Measurements from ENCODE around the gene KLHL20. TPM values are rescaled to one million over a fixed set of nuclear protein-coding genes. Genes with fewer than 3 reads are reported as not detected.

The KLHL20 gene
- total and polyA plus RNA-seq, 2 of the 8 experiments (the other 6 are each of a cell fraction or from before 2014, with no cell fraction given): 4.9 to 12.3 TPM

GRCh38 chr1:173753830-173754229, 39.0 kb downstream of the KLHL20 start:
- no peak overlapping the region for H3K23ac ChIP-seq (ENCODE audit: insufficient read length)
- H4K20me1 ChIP-seq (replicated peaks in 1 of 2; ENCODE audit: control insufficient read depth in 1 of 2, insufficient read depth in 2 of 2, low read length in 2 of 2): no peaks in the 10 kb centered on the region
- CTCF ChIA-PET (ENCODE audit: partially characterized antibody): interaction anchor here (0.7 kb wide), 1 partner anchor 816 kb away, joined by 3 read pairs; no protein-coding TSS in a partner anchor
- peaks cover 0 to 24% (median 10%) of the 10 kb centered on the region in 4 experiments; a peak in 6 of 8 replicates for H3K36me3 ChIP-seq (ENCODE audit: control insufficient read depth in 2 of 4, insufficient read depth in 4 of 4, low read length in 3 of 4)
- no peak overlapping the region for H3K4ac ChIP-seq (replicated peaks; ENCODE audit: insufficient read length, low read depth, low read length)
- FAIRE-seq (no peak), DNase-seq (ENCODE audit: low read depth in 1 of 2, low spot score in 2 of 2) (no peak)
- H3K14ac ChIP-seq (ENCODE audit: insufficient read length): no peak overlapping the region
- H2BK12ac ChIP-seq (ENCODE audit: low read depth, low read length): no peak overlapping the region
- TF ChIP-seq SIN3A (conservative IDR thresholded peaks at IDR 0.05 in 1 of 2, IDR thresholded peaks at IDR 0.05 in 1 of 2; ENCODE audit: low read depth in 1 of 2, low read length in 2 of 2): no peak
- TF ChIP-seq ZNF274 (IDR thresholded peaks at IDR 0.05; ENCODE audit: borderline replicate concordance, extremely low read depth, low read length): no peak
- TF ChIP-seq TAF7 (optimal IDR thresholded peaks at IDR 0.05; ENCODE audit: borderline replicate concordance, low read depth, low read length): no peak
- no peak for TF ChIP-seq ATF3 (IDR thresholded peaks at IDR 0.05; ENCODE audit: insufficient read depth, low read depth, low read length)
- TF ChIP-seq USF2 (IDR thresholded peaks at IDR 0.05; ENCODE audit: low read length): no peak
- no peak for TF ChIP-seq CEBPB (IDR thresholded peaks at IDR 0.05; ENCODE audit: low read depth, low read length)
- no peak overlapping the region for H4K8ac ChIP-seq (ENCODE audit: extremely low read depth, insufficient read depth, low read length)
- POLR2A ChIA-PET (ENCODE audit: partially characterized antibody): no interaction called here
- no peak overlapping the region for H3K9ac ChIP-seq (replicated peaks in 1 of 4; ENCODE audit: extremely low read depth in 1 of 4, low read depth in 3 of 4, low read length in 3 of 4)
- H3K27ac ChIP-seq (ENCODE audit: low read depth, low read length): no peak overlapping the region
- no peak overlapping the region for H4K91ac ChIP-seq (replicated peaks; ENCODE audit: insufficient read length, low read length)
- H3K27me3 ChIP-seq (replicated peaks in 1 of 4; ENCODE audit: control insufficient read depth in 3 of 4, extremely low read depth in 1 of 4, insufficient read depth in 3 of 4, low read length in 3 of 4): no peaks in the 10 kb centered on the region
- H3K9me3 ChIP-seq (ENCODE audit: insufficient read depth in 2 of 2, low read depth in 1 of 2, low read length in 1 of 2): no peaks in the 10 kb centered on the region
- H2AK5ac ChIP-seq (ENCODE audit: low read depth, low read length): no peak overlapping the region
- no peak overlapping the region for H2BK15ac ChIP-seq (ENCODE audit: low read length)
- H3K56ac ChIP-seq (replicated peaks; ENCODE audit: insufficient read length, low read depth, low read length): no peak overlapping the region
- no peaks in the 10 kb centered on the region for H3K4me1 ChIP-seq (replicated peaks in 1 of 4; ENCODE audit: control insufficient read depth in 3 of 4, insufficient read depth in 4 of 4, low read length in 3 of 4)
- no peaks in the 10 kb centered on the region for H3K23me2 ChIP-seq (ENCODE audit: low read depth, low read length)
- H3K4me2 ChIP-seq (ENCODE audit: insufficient read depth in 1 of 2, low read depth in 2 of 2, low read length in 2 of 2): no peak overlapping the region
- H3K79me2 ChIP-seq (ENCODE audit: control insufficient read depth in 1 of 2, insufficient read depth in 2 of 2, low read length in 2 of 2): no peaks in the 10 kb centered on the region
- H3K18ac ChIP-seq (ENCODE audit: extremely low read depth, low read length): no peak overlapping the region
- no peak overlapping the region for H2BK120ac ChIP-seq (replicated peaks; ENCODE audit: low read depth, low read length)
- H3K4me3 ChIP-seq (ENCODE audit: extremely low read depth in 1 of 4, insufficient read depth in 2 of 4, low read depth in 3 of 4, low read length in 4 of 4): no peak overlapping the region
- H2AFZ ChIP-seq (ENCODE audit: low read length): no peak overlapping the region
- H3K79me1 ChIP-seq (ENCODE audit: low read depth, low read length): no peaks in the 10 kb centered on the region
- no peak overlapping the region for H2BK20ac ChIP-seq (ENCODE audit: low read length)
- H2BK5ac ChIP-seq (ENCODE audit: low read depth, low read length): no peak overlapping the region
- H4K5ac ChIP-seq (ENCODE audit: insufficient read length, low read depth, low read length): no peak overlapping the region

Data from H1 (cell line).